IMR-90 (cell line): Measurements from ENCODE around the gene OR5A1. TPM values are rescaled to one million over a fixed set of nuclear protein-coding genes. Genes with fewer than 3 reads are reported as not detected.

Experiments used
- polyA plus RNA-seq, 3 experiments: library from polyadenylated mRNA; depleted of rRNA; stranded (reverse); fragments of >200 nt; gene quantifications; 2 replicates each; pipeline ENCODE4 v1.2.3, GENCODE V29; 2012; ENCODE audit warnings: low replicate concordance in 1 of 3
- total RNA-seq: library from RNA; depleted of rRNA; stranded (reverse); fragments of >200 nt; gene quantifications from 2 replicates; pipeline ENCODE4 v1.2.3, GENCODE V29; 2012; rRNA removed

Gene OR5A1
- total and polyA plus RNA-seq, 2 of the 4 experiments (the other 2 are of a cell fraction) = not detected

Other genes starting within 250 kb of the OR5A1 start
- not detected in 2 replicates for gene MPEG1, start 223.5 kb upstream of the OR5A1 start, total RNA-seq
- gene MPEG1, start 223.5 kb upstream of the OR5A1 start, polyA plus RNA-seq (2012; rRNA removed) = not detected in 2 replicates
- gene OR5AN1, start 77.6 kb upstream of the OR5A1 start, total RNA-seq = not detected in 2 replicates
- not detected in 2 replicates for gene OR5AN1, start 77.6 kb upstream of the OR5A1 start, polyA plus RNA-seq (2012; rRNA removed)
- not detected in 2 replicates for gene OR5A2, start 10.1 kb upstream of the OR5A1 start, total RNA-seq
- not detected in 2 replicates for gene OR5A2, start 10.1 kb upstream of the OR5A1 start, polyA plus RNA-seq (2012; rRNA removed)
- not detected in 2 replicates for gene OR4D6, start 20.5 kb downstream of the OR5A1 start, total RNA-seq
- not detected in 2 replicates for gene OR4D6, start 20.5 kb downstream of the OR5A1 start, polyA plus RNA-seq (2012; rRNA removed)
- not detected in 2 replicates for gene OR4D10, start 36.8 kb downstream of the OR5A1 start, total RNA-seq
- not detected in 2 replicates for gene OR4D10, start 36.8 kb downstream of the OR5A1 start, polyA plus RNA-seq (2012; rRNA removed)
- not detected in 2 replicates for gene OR4D11, start 67.1 kb downstream of the OR5A1 start, total RNA-seq
- gene OR4D11, start 67.1 kb downstream of the OR5A1 start, polyA plus RNA-seq (2012; rRNA removed) = not detected in 2 replicates
- gene OR4D9, start 75.1 kb downstream of the OR5A1 start, total RNA-seq = not detected in 2 replicates
- not detected in 2 replicates for gene OR4D9, start 75.1 kb downstream of the OR5A1 start, polyA plus RNA-seq (2012; rRNA removed)
- 27.2 and 27.4 TPM in 2 replicates for gene OSBP, start 179.3 kb downstream of the OR5A1 start, total RNA-seq
- 15.4 and 22.1 TPM in 2 replicates for gene OSBP, start 179.3 kb downstream of the OR5A1 start, polyA plus RNA-seq (2012; rRNA removed)
- 3.9 and 4.4 TPM in 2 replicates for gene PATL1, start 232.6 kb downstream of the OR5A1 start, total RNA-seq
- 29.7 and 30.9 TPM in 2 replicates for gene PATL1, start 232.6 kb downstream of the OR5A1 start, polyA plus RNA-seq (2012; rRNA removed)